ENCODE results near the gene RIMS1. TPM values are rescaled to one million over a fixed set of nuclear protein-coding genes. Genes with fewer than 3 reads are reported as not detected.

RIMS1 gene
- total and polyA plus RNA-seq, 2 of the 13 experiments (the other 11 are each of a cell fraction or from before 2014, with no cell fraction given): not detected

GRCh38 chr6:72411872-72412708, 525.7 kb downstream of the RIMS1 start (continued):
- TF ChIP-seq ZBTB4 (CRISPR knock-in tag; IDR thresholded peaks at IDR 0.05; ENCODE audit: borderline replicate concordance): no peak
- no peak for TF ChIP-seq ZNF891 (CRISPR knock-in tag; IDR thresholded peaks at IDR 0.05)
- TF ChIP-seq CBX1 (IDR thresholded peaks at IDR 0.05; ENCODE audit: low read depth): no peak
- no peak for TF ChIP-seq ZNF17 (CRISPR knock-in tag; IDR thresholded peaks at IDR 0.05)
- TF ChIP-seq BORCS8-MEF2B (CRISPR knock-in tag; IDR thresholded peaks at IDR 0.05): no peak
- no peak for TF ChIP-seq ZNF331 (CRISPR knock-in tag; IDR thresholded peaks at IDR 0.05)
- TF ChIP-seq JUND (CRISPR knock-in tag; IDR thresholded peaks at IDR 0.05): no peak
- no peak for TF ChIP-seq PHF8 (CRISPR knock-in tag; IDR thresholded peaks at IDR 0.05)
- no peak for TF ChIP-seq KLF11 (CRISPR knock-in tag; IDR thresholded peaks at IDR 0.05)
- TF ChIP-seq, protein P1, sequence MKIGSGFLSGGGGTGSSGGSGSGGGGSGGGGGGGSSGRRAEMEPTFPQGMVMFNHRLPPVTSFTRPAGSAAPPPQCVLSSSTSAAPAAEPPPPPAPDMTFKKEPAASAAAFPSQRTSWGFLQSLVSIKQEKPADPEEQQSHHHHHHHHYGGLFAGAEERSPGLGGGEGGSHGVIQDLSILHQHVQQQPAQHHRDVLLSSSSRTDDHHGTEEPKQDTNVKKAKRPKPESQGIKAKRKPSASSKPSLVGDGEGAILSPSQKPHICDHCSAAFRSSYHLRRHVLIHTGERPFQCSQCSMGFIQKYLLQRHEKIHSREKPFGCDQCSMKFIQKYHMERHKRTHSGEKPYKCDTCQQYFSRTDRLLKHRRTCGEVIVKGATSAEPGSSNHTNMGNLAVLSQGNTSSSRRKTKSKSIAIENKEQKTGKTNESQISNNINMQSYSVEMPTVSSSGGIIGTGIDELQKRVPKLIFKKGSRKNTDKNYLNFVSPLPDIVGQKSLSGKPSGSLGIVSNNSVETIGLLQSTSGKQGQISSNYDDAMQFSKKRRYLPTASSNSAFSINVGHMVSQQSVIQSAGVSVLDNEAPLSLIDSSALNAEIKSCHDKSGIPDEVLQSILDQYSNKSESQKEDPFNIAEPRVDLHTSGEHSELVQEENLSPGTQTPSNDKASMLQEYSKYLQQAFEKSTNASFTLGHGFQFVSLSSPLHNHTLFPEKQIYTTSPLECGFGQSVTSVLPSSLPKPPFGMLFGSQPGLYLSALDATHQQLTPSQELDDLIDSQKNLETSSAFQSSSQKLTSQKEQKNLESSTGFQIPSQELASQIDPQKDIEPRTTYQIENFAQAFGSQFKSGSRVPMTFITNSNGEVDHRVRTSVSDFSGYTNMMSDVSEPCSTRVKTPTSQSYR (CRISPR knock-in tag; IDR thresholded peaks at IDR 0.05; ENCODE audit: borderline replicate concordance): no peak
- TF ChIP-seq ATF7-NPFF (CRISPR knock-in tag; IDR thresholded peaks at IDR 0.05; ENCODE audit: low read depth): no peak
- TF ChIP-seq ATM (IDR thresholded peaks at IDR 0.05; ENCODE audit: borderline replicate concordance): no peak
- no peak for TF ChIP-seq PLSCR1 (CRISPR knock-in tag; IDR thresholded peaks at IDR 0.05; ENCODE audit: borderline replicate concordance)
- no peak for TF ChIP-seq SOX5 (CRISPR knock-in tag; IDR thresholded peaks at IDR 0.05; ENCODE audit: borderline replicate concordance)
- TF ChIP-seq HOXA5 (CRISPR knock-in tag; IDR thresholded peaks at IDR 0.05): no peak
- TF ChIP-seq ZNF296 (CRISPR knock-in tag; conservative IDR thresholded peaks at IDR 0.05): no peak
- TF ChIP-seq ZEB1 (IDR thresholded peaks at IDR 0.05; ENCODE audit: insufficient replicate concordance, low read depth): no peak
- no peak for TF ChIP-seq ARNT (IDR thresholded peaks at IDR 0.05)
- no peak for TF ChIP-seq PCBP2 (optimal IDR thresholded peaks at IDR 0.05; ENCODE audit: low read depth, low read length, poor library complexity, severe bottlenecking)

Measured in HepG2 (cell line).